Activated CD4-positive, alpha-beta memory T cell treated with anti-CD3 and anti-CD28 coated beads, Interleukin-2, amount 10 ng/mL, durations not matched to agents 7 days and 5 days (primary cell): Measurements from ENCODE around the gene PRKAG2. TPM values are rescaled to one million over a fixed set of nuclear protein-coding genes. Genes with fewer than 3 reads are reported as not detected.

Experiments
- CTCF ChIA-PET: fragments of 350-600 bp; sonication (Branson Sonifier 250); formaldehyde crosslinking; loops from one replicate; lab custom pipeline; 2021; ENCODE audit warnings: antibody characterized with exemption, inconsistent platforms; lab: Charles Lee
- POLR2A ChIA-PET: fragments of 350-600 bp; sonication (Branson Sonifier 250); formaldehyde crosslinking; loops from one replicate; lab custom pipeline; 2021; ENCODE audit warnings: antibody characterized with exemption; lab: Charles Lee
- DNase-seq: peaks from one replicate; pipeline ENCODE4 v3.0.0-alpha.2; 2020
- H3K27ac Mint-ChIP-seq: one replicate; pipeline ENCODE4 v1.8.0; 2021; ENCODE audit warnings: mild to moderate bottlenecking, mixed read lengths
- H3K27me3 Mint-ChIP-seq: one replicate; pipeline ENCODE4 v1.8.0; 2021; ENCODE audit warnings: mixed read lengths
- H3K36me3 Mint-ChIP-seq: one replicate; pipeline ENCODE4 v1.8.0; 2021; ENCODE audit warnings: low read depth, mixed read lengths
- H3K4me1 Mint-ChIP-seq: one replicate; pipeline ENCODE4 v1.8.0; 2021; ENCODE audit warnings: mixed read lengths
- H3K4me3 Mint-ChIP-seq: one replicate; pipeline ENCODE4 v1.8.0; 2021; ENCODE audit warnings: mild to moderate bottlenecking, mixed read lengths
- H3K9me3 Mint-ChIP-seq: one replicate; pipeline ENCODE4 v1.8.0; 2021; ENCODE audit warnings: mixed read lengths
- total RNA-seq, 2 experiments: library from RNA; stranded (reverse); gene quantifications; one replicate each; pipeline ENCODE4 v1.2.3, GENCODE V29; 2021

The PRKAG2 gene
- total RNA-seq, 2 experiments from 2014 or later, result 25.4 to 33.7 TPM

GRCh38 chr7:151719897-151720242 is 157.0 kb downstream of the PRKAG2 start:
- no peak overlapping the region for H3K27ac Mint-ChIP-seq
- no peak overlapping the region for H3K4me3 Mint-ChIP-seq
- POLR2A ChIA-PET, result no interaction called here
- CTCF ChIA-PET, result no interaction called here
- no peaks in the 10 kb centered on the region for H3K36me3 Mint-ChIP-seq
- DNase-seq, result no peak
- H3K4me1 Mint-ChIP-seq, result no peaks in the 10 kb centered on the region
- H3K9me3 Mint-ChIP-seq, result no peaks in the 10 kb centered on the region
- no peaks in the 10 kb centered on the region for H3K27me3 Mint-ChIP-seq

GRCh38 chr7:151719031-151719896 is 157.7 kb downstream of the PRKAG2 start:
- ChIA-PET CTCF (no interaction called here), POLR2A (no interaction called here)
- DNase-seq, result no peak
- Mint-ChIP-seq H3K36me3 (no peaks in the 10 kb centered on the region), H3K9me3 (no peaks in the 10 kb centered on the region), H3K4me3 (no peak overlapping the region), H3K27me3 (no peaks in the 10 kb centered on the region), H3K27ac (no peak overlapping the region), H3K4me1 (no peaks in the 10 kb centered on the region)

GRCh38 chr7:151717918-151718317 is 159.0 kb downstream of the PRKAG2 start:
- Mint-ChIP-seq H3K27me3 (no peaks in the 10 kb centered on the region), H3K4me1 (no peaks in the 10 kb centered on the region), H3K4me3 (no peak overlapping the region), H3K27ac (no peak overlapping the region), H3K36me3 (no peaks in the 10 kb centered on the region), H3K9me3 (no peaks in the 10 kb centered on the region)
- ChIA-PET CTCF (interaction anchor here (1.0 kb wide), 1 partner anchor 65 kb away, joined by 4 read pairs; no protein-coding TSS in a partner anchor), POLR2A (no interaction called here)
- DNase-seq, result no peak

GRCh38 chr7:151717415-151717814 is 159.5 kb downstream of the PRKAG2 start:
- no peaks in the 10 kb centered on the region for H3K9me3 Mint-ChIP-seq
- DNase-seq, result no peak
- H3K27me3 Mint-ChIP-seq, result no peaks in the 10 kb centered on the region
- H3K4me1 Mint-ChIP-seq, result peaks cover 4% of the 10 kb centered on the region
- H3K27ac Mint-ChIP-seq, result no peak overlapping the region
- POLR2A ChIA-PET, result no interaction called here
- CTCF ChIA-PET, result interaction anchor here (1.0 kb wide), 1 partner anchor 66 kb away, joined by 4 read pairs; no protein-coding TSS in a partner anchor
- no peak overlapping the region for H3K4me3 Mint-ChIP-seq
- no peaks in the 10 kb centered on the region for H3K36me3 Mint-ChIP-seq

DNA sequence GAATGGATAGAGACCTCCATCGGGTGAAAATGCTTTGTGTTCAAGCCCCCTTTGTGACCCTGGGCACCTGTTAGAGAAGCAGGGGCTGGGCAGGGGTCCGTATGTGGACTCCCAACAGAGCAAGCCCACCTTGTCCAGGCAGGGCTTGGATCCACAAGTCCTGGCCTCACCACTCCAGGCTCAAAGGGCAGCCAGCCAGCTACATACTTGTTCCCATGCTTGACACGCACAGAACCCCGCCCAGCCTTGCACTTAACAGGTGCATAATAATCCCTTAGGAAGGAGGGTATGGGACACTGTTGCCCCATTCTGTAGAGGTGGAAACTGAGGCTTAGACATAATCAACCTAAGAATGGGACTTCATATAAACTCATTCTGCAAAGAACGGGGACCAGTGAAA is 160.6 kb downstream of the PRKAG2 start:
- Mint-ChIP-seq H3K36me3 (no peaks in the 10 kb centered on the region), H3K9me3 (no peaks in the 10 kb centered on the region), H3K4me3 (no peak overlapping the region), H3K27ac (no peak overlapping the region), H3K4me1 (peaks cover 8% of the 10 kb centered on the region), H3K27me3 (no peaks in the 10 kb centered on the region)
- ChIA-PET POLR2A (no interaction called here), CTCF (no interaction called here)
- no peak for DNase-seq

DNA sequence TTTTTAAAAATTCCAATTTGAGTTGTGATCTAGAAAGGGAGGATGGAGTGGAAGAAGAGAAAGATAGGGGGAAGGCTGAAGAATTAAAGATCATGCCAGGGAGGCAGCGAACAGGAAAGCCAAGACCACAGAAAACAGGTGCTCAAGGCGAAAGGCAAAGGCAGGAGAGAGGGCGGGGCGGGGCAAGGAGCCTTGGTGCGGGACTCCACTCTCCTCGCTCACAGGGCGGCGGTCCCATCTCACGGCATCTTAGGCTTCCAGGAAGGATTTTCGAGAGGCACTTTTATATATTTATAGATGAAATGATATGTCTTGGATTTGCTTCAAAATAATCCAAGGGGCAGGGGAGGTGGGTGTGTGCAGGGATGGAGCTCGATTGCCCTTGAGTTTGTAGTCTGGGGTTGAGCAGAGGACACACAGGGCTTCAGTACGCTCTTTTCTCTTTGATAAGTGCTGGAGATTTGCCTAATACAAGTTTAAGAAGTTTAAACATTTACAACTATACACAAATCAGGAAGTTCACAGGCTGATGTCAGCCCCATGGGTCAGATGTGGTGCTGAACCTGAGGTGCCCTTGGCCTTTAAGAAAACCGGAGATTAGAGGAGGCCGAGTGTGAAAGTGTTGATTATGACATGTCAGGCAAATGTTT is 161.1 kb downstream of the PRKAG2 start:
- peaks cover 8% of the 10 kb centered on the region for H3K4me1 Mint-ChIP-seq
- no peak for DNase-seq
- H3K9me3 Mint-ChIP-seq, result no peaks in the 10 kb centered on the region
- no peaks in the 10 kb centered on the region for H3K27me3 Mint-ChIP-seq
- ChIA-PET POLR2A (no interaction called here), CTCF (interaction anchor here (0.7 kb wide), 1 partner anchor 56 kb away, joined by 3 read pairs; no protein-coding TSS in a partner anchor)
- no peak overlapping the region for H3K27ac Mint-ChIP-seq
- no peaks in the 10 kb centered on the region for H3K36me3 Mint-ChIP-seq
- H3K4me3 Mint-ChIP-seq, result no peak overlapping the region

- H3K4me3 Mint-ChIP-seq, result no peak overlapping the region
- POLR2A ChIA-PET, result no interaction called here
- peaks cover 8% of the 10 kb centered on the region for H3K4me1 Mint-ChIP-seq
- DNase-seq, result no peak
- CTCF ChIA-PET, result no interaction called here
- no peaks in the 10 kb centered on the region for H3K36me3 Mint-ChIP-seq
- no peaks in the 10 kb centered on the region for H3K9me3 Mint-ChIP-seq
- H3K27me3 Mint-ChIP-seq, result no peaks in the 10 kb centered on the region
- no peak overlapping the region for H3K27ac Mint-ChIP-seq
These were observed 162.7 kb downstream of the PRKAG2 start for GRCh38 chr7:151714201-151714600.

GRCh38 chr7:151712810-151713125 is 164.1 kb downstream of the PRKAG2 start:
- ChIA-PET POLR2A (no interaction called here), CTCF (no interaction called here)
- DNase-seq, result no peak
- Mint-ChIP-seq H3K36me3 (no peaks in the 10 kb centered on the region), H3K4me3 (no peak overlapping the region), H3K4me1 (peaks cover 8% of the 10 kb centered on the region), H3K27ac (no peak overlapping the region), H3K9me3 (no peaks in the 10 kb centered on the region), H3K27me3 (no peaks in the 10 kb centered on the region)

DNA sequence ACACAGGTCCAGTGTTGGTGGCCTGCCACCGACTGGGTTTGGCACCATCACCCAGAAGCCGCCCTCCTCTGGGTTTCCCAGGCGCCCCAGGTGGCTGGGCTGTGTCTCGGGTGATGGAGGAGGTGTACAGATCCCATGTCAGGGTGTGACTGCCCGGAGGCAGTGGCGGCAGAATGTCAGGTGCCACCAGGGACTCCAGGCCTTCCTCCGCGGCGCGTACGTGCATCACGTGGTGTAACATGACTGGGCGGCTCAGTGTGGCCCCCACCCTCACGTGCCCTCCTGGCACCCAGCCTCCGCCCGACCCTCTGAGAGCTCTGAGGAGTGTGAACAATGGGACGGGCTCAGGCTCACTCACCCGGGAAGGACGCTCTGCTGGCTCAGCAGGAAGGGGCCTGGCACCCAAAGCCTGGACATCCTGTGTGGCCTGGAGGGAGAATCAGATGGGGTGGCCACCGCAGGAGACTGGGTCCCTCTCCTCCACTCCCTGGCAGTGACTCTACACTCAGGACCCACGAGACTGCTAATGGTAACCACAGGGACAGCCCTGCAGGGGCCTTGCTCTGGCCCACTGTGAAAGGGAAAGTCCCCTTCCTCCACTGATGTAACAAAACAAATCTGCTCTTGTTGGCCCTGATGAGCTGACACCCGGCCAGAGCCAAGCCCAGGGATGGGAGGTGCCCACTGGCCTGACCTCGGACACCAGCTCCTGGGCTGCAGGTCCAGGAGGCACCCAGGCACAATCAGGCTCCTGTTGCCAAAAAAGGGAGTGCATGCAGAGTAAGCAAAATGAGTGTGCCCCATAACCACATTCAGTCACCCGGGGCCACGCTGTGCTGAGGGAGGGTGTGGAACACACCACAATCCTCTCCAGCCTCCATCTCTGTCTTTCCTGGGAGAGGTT is 164.8 kb downstream of the PRKAG2 start:
- Mint-ChIP-seq H3K9me3 (no peaks in the 10 kb centered on the region), H3K36me3 (no peaks in the 10 kb centered on the region), H3K27ac (no peak overlapping the region), H3K4me3 (no peak overlapping the region), H3K4me1 (peaks cover 8% of the 10 kb centered on the region), H3K27me3 (no peaks in the 10 kb centered on the region)
- no peak for DNase-seq
- POLR2A ChIA-PET, result no interaction called here
- CTCF ChIA-PET, result no interaction called here

- H3K27me3 Mint-ChIP-seq, result no peaks in the 10 kb centered on the region
- peaks cover 8% of the 10 kb centered on the region for H3K4me1 Mint-ChIP-seq
- H3K4me3 Mint-ChIP-seq, result no peak overlapping the region
- no peaks in the 10 kb centered on the region for H3K36me3 Mint-ChIP-seq
- H3K27ac Mint-ChIP-seq, result no peak overlapping the region
- no peak for DNase-seq
- ChIA-PET POLR2A (no interaction called here), CTCF (no interaction called here)
- no peaks in the 10 kb centered on the region for H3K9me3 Mint-ChIP-seq
These were observed 165.5 kb downstream of the PRKAG2 start for GRCh38 chr7:151711435-151711872.

- Mint-ChIP-seq H3K4me1 (peaks cover 8% of the 10 kb centered on the region), H3K4me3 (no peak overlapping the region), H3K9me3 (no peaks in the 10 kb centered on the region), H3K36me3 (no peaks in the 10 kb centered on the region), H3K27me3 (no peaks in the 10 kb centered on the region), H3K27ac (no peak overlapping the region)
- POLR2A ChIA-PET, result no interaction called here
- DNase-seq, result no peak
- CTCF ChIA-PET, result no interaction called here
These were observed 166.1 kb downstream of the PRKAG2 start for GRCh38 chr7:151710646-151711434.

- DNase-seq, result no peak
- Mint-ChIP-seq H3K27ac (no peak overlapping the region), H3K27me3 (no peaks in the 10 kb centered on the region), H3K4me1 (peaks cover 8% of the 10 kb centered on the region), H3K4me3 (no peak overlapping the region), H3K9me3 (no peaks in the 10 kb centered on the region), H3K36me3 (no peaks in the 10 kb centered on the region)
- POLR2A ChIA-PET, result no interaction called here
- CTCF ChIA-PET, result no interaction called here
These were observed 166.7 kb downstream of the PRKAG2 start for GRCh38 chr7:151710121-151710640.
